ENCODE results near the gene CCDC107. TPM values are rescaled to one million over a fixed set of nuclear protein-coding genes. Genes with fewer than 3 reads are reported as not detected.

The CCDC107 gene
- polyA plus RNA-seq, 2 of the 4 experiments (the other 2 are of a cell fraction) = 13.3 to 20.7 TPM

DNA sequence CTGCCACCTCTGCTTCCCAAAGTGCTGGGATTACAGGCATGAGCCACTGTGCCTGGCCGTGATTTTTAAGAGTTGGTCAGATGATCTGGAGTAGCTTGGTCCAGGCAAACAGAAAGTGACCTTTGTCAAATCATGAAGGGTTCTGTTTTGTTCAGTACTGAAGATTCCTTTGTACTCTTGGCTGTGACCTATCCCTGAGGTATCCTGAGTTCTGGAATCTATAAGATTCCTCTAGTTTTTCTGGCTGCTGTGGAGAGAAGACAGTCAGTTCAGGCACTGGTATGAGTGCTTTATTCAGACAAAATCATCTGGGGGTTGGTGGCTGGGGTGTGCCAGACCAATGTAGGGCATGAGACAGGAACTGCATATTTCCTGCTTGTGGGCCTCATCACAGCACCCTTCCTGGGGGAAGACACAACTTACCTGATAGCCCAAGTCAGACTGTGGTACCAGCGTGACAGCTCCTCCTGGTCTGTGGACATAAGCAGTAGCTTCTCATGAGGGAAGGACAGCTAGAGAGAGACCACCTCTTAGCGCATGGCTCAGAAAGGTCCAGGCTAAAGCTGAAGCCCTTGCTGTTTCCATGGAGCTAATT is 3.8 kb downstream of the CCDC107 start:
- CTCF ChIA-PET = interaction anchor here (0.6 to 21.5 kb wide), 18 partner anchors 13 to 361 kb away, joined by 3 to 498 read pairs (median 6); partner anchors contain the start of genes CA9, CREB3, GBA2 and RGP1
- no peak overlapping the region for H3K4me3 ChIP-seq

DNA sequence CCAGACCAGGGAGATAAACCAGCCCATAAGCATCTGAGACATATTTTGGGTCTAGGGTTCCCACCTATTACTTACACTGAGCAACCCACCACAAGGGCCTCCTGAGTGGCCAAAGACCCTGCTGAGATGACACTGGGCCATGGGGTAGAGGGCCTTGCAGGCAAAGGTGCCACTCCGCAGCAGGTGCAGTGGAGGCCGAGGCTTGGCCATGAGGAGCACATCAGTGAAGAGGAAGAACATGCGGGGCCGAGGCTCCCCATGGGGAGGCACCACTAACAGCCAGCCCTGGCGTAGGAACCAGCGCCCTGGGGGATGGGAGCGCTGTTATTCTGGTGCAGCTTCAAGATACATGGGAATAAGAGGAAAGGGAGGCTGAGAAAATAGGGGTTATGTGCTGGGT is 4.3 kb downstream of the CCDC107 start:
- CTCF ChIA-PET = interaction anchor here (0.9 to 21.5 kb wide), 10 partner anchors 13 to 116 kb away, joined by 3 to 498 read pairs (median 12); partner anchors contain the start of genes CA9, CREB3, GBA2 and RGP1
- ATAC-seq (no peak), FAIRE-seq (no peak), DNase-seq (ENCODE audit: low read depth in 1 of 2, low spot score in 1 of 2) (no peak)
- Histone ChIP-seq H3K27ac (no peak overlapping the region), H3K9me3 (no peaks in the 10 kb centered on the region), H3K4me1 (peaks cover 42% of the 10 kb centered on the region), H3K4me3 (no peak overlapping the region), H3K4me2 (no peak overlapping the region)
- POLR2A ChIA-PET = no interaction called here
- 99% methylated on average over 5 of the region's 7 CpGs for WGBS (ENCODE audit: missing lambda C conversion rate)
- TF ChIP-seq, protein P1, sequence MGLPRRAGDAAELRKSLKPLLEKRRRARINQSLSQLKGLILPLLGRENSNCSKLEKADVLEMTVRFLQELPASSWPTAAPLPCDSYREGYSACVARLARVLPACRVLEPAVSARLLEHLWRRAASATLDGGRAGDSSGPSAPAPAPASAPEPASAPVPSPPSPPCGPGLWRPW (IDR thresholded peaks at IDR 0.05) = no peak
- TF ChIP-seq HDAC2 (IDR thresholded peaks at IDR 0.05) = no peak
- TF ChIP-seq EHMT2 (IDR thresholded peaks at IDR 0.05; ENCODE audit: low read depth) = no peak
- no peak for TF ChIP-seq NFE2L2 (conservative IDR thresholded peaks at IDR 0.05; ENCODE audit: low read length)
- TF ChIP-seq, protein P2, sequence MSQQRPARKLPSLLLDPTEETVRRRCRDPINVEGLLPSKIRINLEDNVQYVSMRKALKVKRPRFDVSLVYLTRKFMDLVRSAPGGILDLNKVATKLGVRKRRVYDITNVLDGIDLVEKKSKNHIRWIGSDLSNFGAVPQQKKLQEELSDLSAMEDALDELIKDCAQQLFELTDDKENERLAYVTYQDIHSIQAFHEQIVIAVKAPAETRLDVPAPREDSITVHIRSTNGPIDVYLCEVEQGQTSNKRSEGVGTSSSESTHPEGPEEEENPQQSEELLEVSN (IDR thresholded peaks at IDR 0.05; ENCODE audit: borderline replicate concordance, low read depth) = no peak
- no peak for TF ChIP-seq ZNF302 (CRISPR knock-in tag; IDR thresholded peaks at IDR 0.05)
- TF ChIP-seq, protein P3, sequence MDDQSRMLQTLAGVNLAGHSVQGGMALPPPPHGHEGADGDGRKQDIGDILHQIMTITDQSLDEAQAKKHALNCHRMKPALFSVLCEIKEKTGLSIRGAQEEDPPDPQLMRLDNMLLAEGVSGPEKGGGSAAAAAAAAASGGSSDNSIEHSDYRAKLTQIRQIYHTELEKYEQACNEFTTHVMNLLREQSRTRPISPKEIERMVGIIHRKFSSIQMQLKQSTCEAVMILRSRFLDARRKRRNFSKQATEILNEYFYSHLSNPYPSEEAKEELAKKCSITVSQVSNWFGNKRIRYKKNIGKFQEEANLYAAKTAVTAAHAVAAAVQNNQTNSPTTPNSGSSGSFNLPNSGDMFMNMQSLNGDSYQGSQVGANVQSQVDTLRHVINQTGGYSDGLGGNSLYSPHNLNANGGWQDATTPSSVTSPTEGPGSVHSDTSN (IDR thresholded peaks at IDR 0.05) = no peak
- no peak for TF ChIP-seq FOSB (CRISPR knock-in tag; IDR thresholded peaks at IDR 0.05)
- TF ChIP-seq CEBPB (IDR thresholded peaks at IDR 0.05) = no peak
- TF ChIP-seq, protein P4, sequence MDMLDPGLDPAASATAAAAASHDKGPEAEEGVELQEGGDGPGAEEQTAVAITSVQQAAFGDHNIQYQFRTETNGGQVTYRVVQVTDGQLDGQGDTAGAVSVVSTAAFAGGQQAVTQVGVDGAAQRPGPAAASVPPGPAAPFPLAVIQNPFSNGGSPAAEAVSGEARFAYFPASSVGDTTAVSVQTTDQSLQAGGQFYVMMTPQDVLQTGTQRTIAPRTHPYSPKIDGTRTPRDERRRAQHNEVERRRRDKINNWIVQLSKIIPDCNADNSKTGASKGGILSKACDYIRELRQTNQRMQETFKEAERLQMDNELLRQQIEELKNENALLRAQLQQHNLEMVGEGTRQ (IDR thresholded peaks at IDR 0.05) = no peak
- TF ChIP-seq, protein P5, sequence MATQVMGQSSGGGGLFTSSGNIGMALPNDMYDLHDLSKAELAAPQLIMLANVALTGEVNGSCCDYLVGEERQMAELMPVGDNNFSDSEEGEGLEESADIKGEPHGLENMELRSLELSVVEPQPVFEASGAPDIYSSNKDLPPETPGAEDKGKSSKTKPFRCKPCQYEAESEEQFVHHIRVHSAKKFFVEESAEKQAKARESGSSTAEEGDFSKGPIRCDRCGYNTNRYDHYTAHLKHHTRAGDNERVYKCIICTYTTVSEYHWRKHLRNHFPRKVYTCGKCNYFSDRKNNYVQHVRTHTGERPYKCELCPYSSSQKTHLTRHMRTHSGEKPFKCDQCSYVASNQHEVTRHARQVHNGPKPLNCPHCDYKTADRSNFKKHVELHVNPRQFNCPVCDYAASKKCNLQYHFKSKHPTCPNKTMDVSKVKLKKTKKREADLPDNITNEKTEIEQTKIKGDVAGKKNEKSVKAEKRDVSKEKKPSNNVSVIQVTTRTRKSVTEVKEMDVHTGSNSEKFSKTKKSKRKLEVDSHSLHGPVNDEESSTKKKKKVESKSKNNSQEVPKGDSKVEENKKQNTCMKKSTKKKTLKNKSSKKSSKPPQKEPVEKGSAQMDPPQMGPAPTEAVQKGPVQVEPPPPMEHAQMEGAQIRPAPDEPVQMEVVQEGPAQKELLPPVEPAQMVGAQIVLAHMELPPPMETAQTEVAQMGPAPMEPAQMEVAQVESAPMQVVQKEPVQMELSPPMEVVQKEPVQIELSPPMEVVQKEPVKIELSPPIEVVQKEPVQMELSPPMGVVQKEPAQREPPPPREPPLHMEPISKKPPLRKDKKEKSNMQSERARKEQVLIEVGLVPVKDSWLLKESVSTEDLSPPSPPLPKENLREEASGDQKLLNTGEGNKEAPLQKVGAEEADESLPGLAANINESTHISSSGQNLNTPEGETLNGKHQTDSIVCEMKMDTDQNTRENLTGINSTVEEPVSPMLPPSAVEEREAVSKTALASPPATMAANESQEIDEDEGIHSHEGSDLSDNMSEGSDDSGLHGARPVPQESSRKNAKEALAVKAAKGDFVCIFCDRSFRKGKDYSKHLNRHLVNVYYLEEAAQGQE (IDR thresholded peaks at IDR 0.05) = no peak
- no peak for TF ChIP-seq RNF2 (IDR thresholded peaks at IDR 0.05; ENCODE audit: borderline replicate concordance, low read depth)
- no peak for TF ChIP-seq PHF8 (IDR thresholded peaks at IDR 0.05; ENCODE audit: borderline replicate concordance, low read depth)

More for the DNA sequence above, 3.8 kb downstream of the CCDC107 start:
- FAIRE-seq (no peak), DNase-seq (ENCODE audit: low read depth in 1 of 2, low spot score in 1 of 2) (no peak), ATAC-seq (no peak)
- WGBS (ENCODE audit: missing lambda C conversion rate) = 75% methylated on average over 3 of the region's 3 CpGs
- no peak for TF ChIP-seq PHF8 (IDR thresholded peaks at IDR 0.05; ENCODE audit: borderline replicate concordance, low read depth)
- no peak for TF ChIP-seq EHF (CRISPR knock-in tag; IDR thresholded peaks at IDR 0.05)
- 0 out of 5 replicates have a peak, but pooled peaks of 1 of the 2 experiments have one; percentile 13 for TF ChIP-seq JUN (IDR thresholded peaks at IDR 0.05)
- no peak for TF ChIP-seq CBX8 (IDR thresholded peaks at IDR 0.05)
- TF ChIP-seq RARB (CRISPR knock-in tag; IDR thresholded peaks at IDR 0.05) = no peak
- no peak for TF ChIP-seq SREBF2 (IDR thresholded peaks at IDR 0.05)
- TF ChIP-seq ZC3H11A (IDR thresholded peaks at IDR 0.05) = no peak
- TF ChIP-seq, protein P6, sequence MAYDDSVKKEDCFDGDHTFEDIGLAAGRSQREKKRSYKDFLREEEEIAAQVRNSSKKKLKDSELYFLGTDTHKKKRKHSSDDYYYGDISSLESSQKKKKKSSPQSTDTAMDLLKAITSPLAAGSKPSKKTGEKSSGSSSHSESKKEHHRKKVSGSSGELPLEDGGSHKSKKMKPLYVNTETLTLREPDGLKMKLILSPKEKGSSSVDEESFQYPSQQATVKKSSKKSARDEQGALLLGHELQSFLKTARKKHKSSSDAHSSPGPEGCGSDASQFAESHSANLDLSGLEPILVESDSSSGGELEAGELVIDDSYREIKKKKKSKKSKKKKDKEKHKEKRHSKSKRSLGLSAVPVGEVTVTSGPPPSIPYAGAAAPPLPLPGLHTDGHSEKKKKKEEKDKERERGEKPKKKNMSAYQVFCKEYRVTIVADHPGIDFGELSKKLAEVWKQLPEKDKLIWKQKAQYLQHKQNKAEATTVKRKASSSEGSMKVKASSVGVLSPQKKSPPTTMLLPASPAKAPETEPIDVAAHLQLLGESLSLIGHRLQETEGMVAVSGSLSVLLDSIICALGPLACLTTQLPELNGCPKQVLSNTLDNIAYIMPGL (CRISPR knock-in tag; IDR thresholded peaks at IDR 0.05; ENCODE audit: borderline replicate concordance) = no peak
- Histone ChIP-seq H3K27ac (0 out of 6 replicates have a peak overlapping the region, but pooled peaks of 1 of the 2 experiments have one; percentile 9), H3K4me2 (no peak overlapping the region), H3K4me1 (peaks cover 46% of the 10 kb centered on the region), H3K9me3 (no peaks in the 10 kb centered on the region)
- POLR2A ChIA-PET = interaction anchor here (0.7 to 2.2 kb wide), 5 partner anchors 19 to 152 kb away, joined by 3 to 20 read pairs (median 4); partner anchors contain the start of genes CREB3, HINT2, TLN1 and TPM2

All from A549 (cell line).